ENCODE data around the gene ZFPM1.

Gene ZFPM1

GRCh38 chr16:88413231-88413630 lies 39.8 kb upstream of the ZFPM1 start:
- no peak for DNase-seq (ENCODE audit: low spot score)
- H3K4me1 Mint-ChIP-seq (ENCODE audit: low read depth): no peaks in the 10 kb centered on the region
- no peaks in the 10 kb centered on the region for H3K36me3 Mint-ChIP-seq (ENCODE audit: low read depth)
- no peak overlapping the region for H3K4me3 Mint-ChIP-seq
- H3K27me3 Mint-ChIP-seq (ENCODE audit: low read depth): no peaks in the 10 kb centered on the region
- H3K9me3 Mint-ChIP-seq: no peaks in the 10 kb centered on the region
- no peak overlapping the region for H3K27ac Mint-ChIP-seq

- Mint-ChIP-seq H3K4me3 (no peak overlapping the region), H3K27ac (no peak overlapping the region), H3K27me3 (ENCODE audit: low read depth) (no peaks in the 10 kb centered on the region), H3K9me3 (no peaks in the 10 kb centered on the region), H3K36me3 (ENCODE audit: low read depth) (no peaks in the 10 kb centered on the region), H3K4me1 (ENCODE audit: low read depth) (no peaks in the 10 kb centered on the region)
- DNase-seq (ENCODE audit: low spot score): no peak
Measured at GRCh38 chr16:88413631-88414030, 39.4 kb upstream of the ZFPM1 start.

GRCh38 chr16:88414521-88415380 lies 38.3 kb upstream of the ZFPM1 start:
- Mint-ChIP-seq H3K9me3 (no peaks in the 10 kb centered on the region), H3K27me3 (ENCODE audit: low read depth) (no peaks in the 10 kb centered on the region), H3K36me3 (ENCODE audit: low read depth) (no peaks in the 10 kb centered on the region), H3K27ac (no peak overlapping the region), H3K4me3 (no peak overlapping the region), H3K4me1 (ENCODE audit: low read depth) (no peaks in the 10 kb centered on the region)
- no peak for DNase-seq (ENCODE audit: low spot score)

GRCh38 chr16:88415381-88415705 lies 37.7 kb upstream of the ZFPM1 start:
- H3K9me3 Mint-ChIP-seq: no peaks in the 10 kb centered on the region
- no peaks in the 10 kb centered on the region for H3K27me3 Mint-ChIP-seq (ENCODE audit: low read depth)
- no peak for DNase-seq (ENCODE audit: low spot score)
- H3K27ac Mint-ChIP-seq: no peak overlapping the region
- H3K4me3 Mint-ChIP-seq: no peak overlapping the region
- no peaks in the 10 kb centered on the region for H3K36me3 Mint-ChIP-seq (ENCODE audit: low read depth)
- H3K4me1 Mint-ChIP-seq (ENCODE audit: low read depth): no peaks in the 10 kb centered on the region

- no peak overlapping the region for H3K4me3 Mint-ChIP-seq
- no peaks in the 10 kb centered on the region for H3K27me3 Mint-ChIP-seq (ENCODE audit: low read depth)
- H3K36me3 Mint-ChIP-seq (ENCODE audit: low read depth): no peaks in the 10 kb centered on the region
- DNase-seq (ENCODE audit: low spot score): no peak
- H3K9me3 Mint-ChIP-seq: no peaks in the 10 kb centered on the region
- H3K27ac Mint-ChIP-seq: no peak overlapping the region
- no peaks in the 10 kb centered on the region for H3K4me1 Mint-ChIP-seq (ENCODE audit: low read depth)
Measured at GRCh38 chr16:88415713-88416323, 37.3 kb upstream of the ZFPM1 start.

- DNase-seq (ENCODE audit: low spot score): no peak
- Mint-ChIP-seq H3K27ac (no peak overlapping the region), H3K4me1 (ENCODE audit: low read depth) (no peaks in the 10 kb centered on the region), H3K9me3 (no peaks in the 10 kb centered on the region), H3K27me3 (ENCODE audit: low read depth) (no peaks in the 10 kb centered on the region), H3K36me3 (ENCODE audit: low read depth) (no peaks in the 10 kb centered on the region), H3K4me3 (no peak overlapping the region)
Measured at GRCh38 chr16:88416686-88417085, 36.4 kb upstream of the ZFPM1 start.

- no peaks in the 10 kb centered on the region for H3K4me1 Mint-ChIP-seq (ENCODE audit: low read depth)
Measured at GRCh38 chr16:88417684-88418476, 35.2 kb upstream of the ZFPM1 start.

GRCh38 chr16:88418869-88419268 lies 34.2 kb upstream of the ZFPM1 start:
- no peak overlapping the region for H3K4me3 Mint-ChIP-seq
- no peaks in the 10 kb centered on the region for H3K27me3 Mint-ChIP-seq (ENCODE audit: low read depth)
- H3K27ac Mint-ChIP-seq: no peak overlapping the region
- no peaks in the 10 kb centered on the region for H3K9me3 Mint-ChIP-seq
- no peaks in the 10 kb centered on the region for H3K36me3 Mint-ChIP-seq (ENCODE audit: low read depth)
- no peaks in the 10 kb centered on the region for H3K4me1 Mint-ChIP-seq (ENCODE audit: low read depth)
- no peak for DNase-seq (ENCODE audit: low spot score)

More at GRCh38 chr16:88417684-88418476, 35.2 kb upstream of the ZFPM1 start:
- Mint-ChIP-seq H3K27me3 (ENCODE audit: low read depth) (no peaks in the 10 kb centered on the region), H3K27ac (no peak overlapping the region), H3K4me3 (no peak overlapping the region), H3K9me3 (no peaks in the 10 kb centered on the region), H3K36me3 (ENCODE audit: low read depth) (no peaks in the 10 kb centered on the region)
- DNase-seq (ENCODE audit: low spot score): no peak

- H3K27ac Mint-ChIP-seq: no peak overlapping the region
- peaks cover 4% of the 10 kb centered on the region for H3K27me3 Mint-ChIP-seq (ENCODE audit: low read depth)
- no peaks in the 10 kb centered on the region for H3K4me1 Mint-ChIP-seq (ENCODE audit: low read depth)
- DNase-seq (ENCODE audit: low spot score): no peak
- no peaks in the 10 kb centered on the region for H3K36me3 Mint-ChIP-seq (ENCODE audit: low read depth)
- no peak overlapping the region for H3K4me3 Mint-ChIP-seq
- no peaks in the 10 kb centered on the region for H3K9me3 Mint-ChIP-seq
Measured at GRCh38 chr16:88419790-88420189, 33.3 kb upstream of the ZFPM1 start.

- no peak for DNase-seq (ENCODE audit: low spot score)
- Mint-ChIP-seq H3K27ac (no peak overlapping the region), H3K9me3 (no peaks in the 10 kb centered on the region), H3K36me3 (ENCODE audit: low read depth) (no peaks in the 10 kb centered on the region), H3K27me3 (ENCODE audit: low read depth) (peaks cover 4% of the 10 kb centered on the region), H3K4me3 (no peak overlapping the region), H3K4me1 (ENCODE audit: low read depth) (no peaks in the 10 kb centered on the region)
Measured at GRCh38 chr16:88420496-88420895, 32.6 kb upstream of the ZFPM1 start.

GRCh38 chr16:88421301-88421700 lies 31.8 kb upstream of the ZFPM1 start:
- H3K9me3 Mint-ChIP-seq: no peaks in the 10 kb centered on the region
- peaks cover 4% of the 10 kb centered on the region for H3K27me3 Mint-ChIP-seq (ENCODE audit: low read depth)
- no peak overlapping the region for H3K27ac Mint-ChIP-seq
- no peaks in the 10 kb centered on the region for H3K4me1 Mint-ChIP-seq (ENCODE audit: low read depth)
- DNase-seq (ENCODE audit: low spot score): no peak
- no peak overlapping the region for H3K4me3 Mint-ChIP-seq
- no peaks in the 10 kb centered on the region for H3K36me3 Mint-ChIP-seq (ENCODE audit: low read depth)

GRCh38 chr16:88421871-88422433 lies 31.1 kb upstream of the ZFPM1 start:
- Mint-ChIP-seq H3K27me3 (ENCODE audit: low read depth) (peaks cover 4% of the 10 kb centered on the region), H3K9me3 (no peaks in the 10 kb centered on the region), H3K4me3 (no peak overlapping the region)

GRCh38 chr16:88422733-88423447 lies 30.2 kb upstream of the ZFPM1 start:
- no peaks in the 10 kb centered on the region for H3K9me3 Mint-ChIP-seq
- peaks cover 4% of the 10 kb centered on the region for H3K27me3 Mint-ChIP-seq (ENCODE audit: low read depth)
- no peak overlapping the region for H3K4me3 Mint-ChIP-seq
- peak overlapping the region; percentile 31 for H3K27ac Mint-ChIP-seq
- no peak for DNase-seq (ENCODE audit: low spot score)
- H3K36me3 Mint-ChIP-seq (ENCODE audit: low read depth): no peaks in the 10 kb centered on the region
- H3K4me1 Mint-ChIP-seq (ENCODE audit: low read depth): no peaks in the 10 kb centered on the region

More at GRCh38 chr16:88421871-88422433, 31.1 kb upstream of the ZFPM1 start:
- Mint-ChIP-seq H3K4me1 (ENCODE audit: low read depth) (no peaks in the 10 kb centered on the region), H3K36me3 (ENCODE audit: low read depth) (no peaks in the 10 kb centered on the region), H3K27ac (no peak overlapping the region)
- no peak for DNase-seq (ENCODE audit: low spot score)

All from T-helper 2 cell treated with Interferon-gamma antibody and Interleukin-4, amounts not matched to agents 5 μg/mL and 100 μg/mL, for 36 hours (primary cell).